ENCODE results near the gene NEMF.
A peak's percentile ranks its signal among the peaks of the same experiment; 100 is the strongest.
"Not testable (repeated sequence)": the region's sequence is repeated elsewhere in the genome, so short reads cannot be mapped to it uniquely, and the experiment has no call there.

Gene NEMF

DNA sequence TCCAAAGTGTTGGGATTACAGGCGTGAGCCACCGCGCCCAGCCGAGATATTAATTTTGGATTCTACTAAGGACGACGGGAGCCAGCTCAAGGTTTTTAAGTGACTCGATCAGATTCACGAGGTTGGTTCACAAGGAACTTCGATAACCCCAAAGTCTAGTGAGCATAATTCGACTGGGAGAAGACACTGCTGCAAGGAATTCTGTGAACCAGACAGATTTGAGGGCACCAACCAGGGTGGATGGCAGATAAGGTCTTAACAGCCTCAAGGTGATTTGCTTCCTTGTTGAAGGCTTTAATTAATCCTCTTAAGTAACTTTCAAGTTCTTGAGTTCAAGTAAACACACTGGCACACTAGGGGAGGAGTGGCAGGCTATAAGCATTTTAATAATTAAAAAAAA lies 85.7 kb downstream of the NEMF start:
- peak overlapping the region; percentile 95 for H3K27ac ChIP-seq
- H4K20me1 ChIP-seq: peaks cover 23% of the 10 kb centered on the region
- H3K27me3 ChIP-seq: no peaks in the 10 kb centered on the region
- H3K4me1 ChIP-seq: peaks cover 31% of the 10 kb centered on the region
- H3K4me2 ChIP-seq: peak overlapping the region; percentile 89
- TF ChIP-seq Cebpa-rat (IDR thresholded peaks at IDR 0.05): no peak
- peak overlapping the region; percentile 81 for H3K4me3 ChIP-seq
- peak overlapping the region; percentile 92 for H3K9ac ChIP-seq
- 0 out of 2 replicates have a peak, but pooled peaks cover 4% of the 10 kb centered on the region for H3K36me3 ChIP-seq
- H3K9me3 ChIP-seq: no peaks in the 10 kb centered on the region

DNA sequence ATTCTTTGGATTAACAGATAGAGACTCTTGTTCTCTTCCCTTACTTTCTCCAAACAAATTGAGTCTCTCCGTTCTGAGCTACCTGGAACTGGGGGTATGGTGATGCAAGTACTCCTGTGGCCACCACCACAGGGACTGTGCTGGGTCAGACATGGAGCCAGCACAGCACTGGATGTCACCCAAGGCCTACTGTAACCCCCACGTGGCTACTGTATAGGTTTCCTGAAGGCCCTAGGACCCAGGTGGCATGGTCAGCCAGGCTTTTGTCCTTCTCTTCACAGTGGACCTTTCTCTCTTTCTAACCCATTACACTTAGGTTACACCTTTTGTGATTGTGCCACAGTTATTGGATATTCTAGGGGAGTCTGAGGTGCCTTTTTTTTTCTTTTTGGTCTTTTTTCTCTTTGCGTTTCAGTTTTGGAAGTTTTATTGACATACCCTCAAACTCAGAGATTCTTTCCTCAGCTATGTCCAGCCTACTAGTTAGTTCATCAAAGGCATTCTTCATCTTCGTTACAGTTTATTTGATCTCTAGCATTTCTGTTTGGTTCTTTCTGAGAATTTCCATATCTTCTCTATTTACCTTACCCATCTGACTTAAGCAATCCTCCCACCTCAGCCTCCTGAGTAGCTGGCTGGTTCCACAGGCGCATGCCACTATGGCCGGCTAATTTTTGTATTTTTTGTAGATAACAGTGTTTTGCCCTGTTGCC lies 90.6 kb downstream of the NEMF start:
- Histone ChIP-seq H3K4me2 (no peak overlapping the region), H4K20me1 (no peaks in the 10 kb centered on the region), H3K9me3 (no peaks in the 10 kb centered on the region), H3K36me3 (no peaks in the 10 kb centered on the region), H3K27me3 (no peaks in the 10 kb centered on the region), H3K4me3 (no peak overlapping the region), H3K27ac (no peak overlapping the region), H3K4me1 (peaks cover 5% of the 10 kb centered on the region), H3K9ac (no peak overlapping the region)
- no peak for TF ChIP-seq Cebpa-rat (IDR thresholded peaks at IDR 0.05)

DNA sequence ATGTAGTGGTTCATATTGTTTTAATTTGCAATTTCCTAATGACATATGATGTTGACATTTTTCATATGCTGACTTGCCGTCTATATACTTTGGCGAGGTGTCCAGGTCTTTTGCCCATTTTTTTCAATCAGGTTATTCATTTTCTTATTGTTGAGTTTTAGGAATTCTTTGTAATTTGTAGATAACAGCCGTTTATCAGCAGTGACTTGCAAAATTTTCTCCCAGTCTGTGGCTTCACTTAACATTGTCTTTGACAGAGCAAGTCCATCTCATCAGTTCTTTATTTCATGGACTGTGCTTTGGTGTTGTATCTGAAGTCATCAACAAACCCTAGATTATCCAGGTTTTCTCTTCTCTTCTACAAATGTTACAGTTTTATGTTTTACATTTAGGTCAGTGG lies 97.2 kb downstream of the NEMF start:
- Histone ChIP-seq H3K27ac (no peak overlapping the region), H3K4me1 (0 out of 2 replicates have a peak, but pooled peaks cover 5% of the 10 kb centered on the region), H4K20me1 (no peaks in the 10 kb centered on the region), H3K9ac (no peak overlapping the region), H3K4me2 (no peak overlapping the region), H3K9me3 (no peaks in the 10 kb centered on the region), H3K27me3 (no peaks in the 10 kb centered on the region), H3K36me3 (no peaks in the 10 kb centered on the region), H3K4me3 (no peak overlapping the region)
- no peak for TF ChIP-seq Cebpa-rat (IDR thresholded peaks at IDR 0.05)

DNA sequence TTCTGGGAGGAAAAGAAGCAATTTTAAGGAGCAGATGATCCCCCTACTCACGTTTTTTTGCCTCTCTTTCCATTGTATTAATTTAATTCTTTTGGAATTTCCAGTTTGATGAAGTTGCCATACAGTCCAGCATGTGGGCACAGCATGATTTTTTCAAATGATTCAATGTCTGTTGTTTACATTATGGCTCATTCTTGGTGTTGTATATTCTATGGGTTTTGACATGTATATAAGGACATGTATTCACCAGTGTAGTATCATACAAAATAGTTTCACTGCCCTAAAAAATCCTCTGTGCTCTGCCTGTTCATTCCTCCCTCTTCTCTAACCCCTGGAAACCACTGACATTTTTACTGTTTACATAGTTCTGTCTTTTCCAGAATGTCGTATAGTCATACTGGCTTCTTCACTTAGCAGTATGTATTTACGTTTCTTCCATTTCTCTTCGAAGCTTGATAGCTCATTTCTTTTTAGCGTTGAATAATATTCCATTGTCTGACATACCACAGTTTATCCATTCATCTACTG lies 98.0 kb downstream of the NEMF start:
- Histone ChIP-seq H3K36me3 (no peaks in the 10 kb centered on the region), H3K4me1 (0 out of 2 replicates have a peak, but pooled peaks cover 6% of the 10 kb centered on the region), H3K27me3 (no peaks in the 10 kb centered on the region), H3K27ac (no peak overlapping the region), H4K20me1 (no peaks in the 10 kb centered on the region), H3K4me3 (no peak overlapping the region), H3K9me3 (no peaks in the 10 kb centered on the region), H3K4me2 (no peak overlapping the region), H3K9ac (no peak overlapping the region)
- no peak for TF ChIP-seq Cebpa-rat (IDR thresholded peaks at IDR 0.05)

DNA sequence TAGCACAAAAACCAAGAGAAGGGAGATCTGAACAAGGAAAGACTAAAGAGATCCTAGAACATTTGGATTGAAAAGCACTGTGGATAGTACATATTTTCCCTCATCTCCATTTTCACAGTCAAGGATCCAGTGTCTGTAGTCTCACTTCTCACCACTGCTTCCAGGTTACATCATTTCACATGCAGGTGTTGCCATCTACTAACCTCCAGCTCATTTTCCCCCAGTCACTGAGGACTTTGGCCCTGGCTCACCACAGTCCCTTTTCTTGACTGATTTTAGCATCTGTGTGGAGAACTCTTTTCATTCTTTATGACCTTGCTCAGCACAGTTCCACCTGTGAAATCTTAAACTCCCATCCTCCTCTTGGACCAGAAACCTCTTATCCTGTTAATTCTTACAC lies 106.1 kb downstream of the NEMF start:
- H3K9me3 ChIP-seq, H3K27me3 ChIP-seq, H3K4me1 ChIP-seq, H4K20me1 ChIP-seq, H3K9ac ChIP-seq, H3K4me2 ChIP-seq, H3K4me3 ChIP-seq, H3K27ac ChIP-seq, H3K36me3 ChIP-seq: not testable (repeated sequence)

DNA sequence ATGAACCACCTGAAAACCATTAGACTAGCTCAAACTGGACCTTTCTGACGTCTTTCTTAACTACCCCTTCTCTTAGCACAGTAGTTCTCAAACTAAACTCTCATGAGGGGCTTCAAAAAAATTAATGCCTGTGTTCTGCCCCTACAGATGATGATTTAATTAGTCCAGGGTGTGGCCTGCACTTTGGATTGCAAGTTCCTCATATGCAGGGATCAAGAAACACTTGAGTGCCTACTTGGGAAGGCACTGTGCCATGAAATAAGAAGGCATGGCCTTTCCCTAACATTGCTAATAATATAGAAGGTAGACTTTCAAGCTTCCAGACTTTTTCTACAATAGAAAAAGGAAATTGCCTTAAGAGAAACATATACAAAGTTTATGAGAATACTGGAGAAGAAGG lies 107.4 kb downstream of the NEMF start:
- no peaks in the 10 kb centered on the region for H3K4me1 ChIP-seq
- H3K9ac ChIP-seq: no peak overlapping the region
- H3K9me3 ChIP-seq: no peaks in the 10 kb centered on the region
- H3K36me3 ChIP-seq: no peaks in the 10 kb centered on the region
- H3K4me2 ChIP-seq: no peak overlapping the region
- no peak overlapping the region for H3K27ac ChIP-seq
- no peaks in the 10 kb centered on the region for H4K20me1 ChIP-seq
- H3K27me3 ChIP-seq: no peaks in the 10 kb centered on the region
- TF ChIP-seq Cebpa-rat (IDR thresholded peaks at IDR 0.05): no peak
- H3K4me3 ChIP-seq: no peak overlapping the region

DNA sequence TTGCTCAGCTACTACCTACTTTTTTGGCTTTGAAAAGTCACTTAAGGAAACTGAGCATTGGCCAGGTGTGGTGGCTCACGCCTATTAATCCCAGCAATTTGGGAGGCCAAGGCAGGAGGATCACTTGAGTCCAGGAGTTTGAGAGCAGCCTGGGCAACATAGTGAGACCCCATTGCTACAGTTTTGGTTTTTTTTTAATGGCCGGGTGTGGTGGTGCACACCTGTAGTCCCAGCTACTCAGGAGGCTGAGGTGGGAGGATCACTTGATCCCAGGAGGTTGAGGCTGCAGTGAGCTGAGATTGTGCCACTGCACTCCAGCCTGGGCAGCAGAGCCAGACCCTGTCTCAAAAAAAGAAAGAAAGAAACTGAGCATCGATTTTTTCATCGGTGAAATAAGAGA lies 116.9 kb downstream of the NEMF start:
- not testable (repeated sequence) for H3K4me2 ChIP-seq, H3K4me3 ChIP-seq, H3K36me3 ChIP-seq, H3K4me1 ChIP-seq, H3K9me3 ChIP-seq, H3K27ac ChIP-seq, H4K20me1 ChIP-seq, H3K9ac ChIP-seq, H3K27me3 ChIP-seq

DNA sequence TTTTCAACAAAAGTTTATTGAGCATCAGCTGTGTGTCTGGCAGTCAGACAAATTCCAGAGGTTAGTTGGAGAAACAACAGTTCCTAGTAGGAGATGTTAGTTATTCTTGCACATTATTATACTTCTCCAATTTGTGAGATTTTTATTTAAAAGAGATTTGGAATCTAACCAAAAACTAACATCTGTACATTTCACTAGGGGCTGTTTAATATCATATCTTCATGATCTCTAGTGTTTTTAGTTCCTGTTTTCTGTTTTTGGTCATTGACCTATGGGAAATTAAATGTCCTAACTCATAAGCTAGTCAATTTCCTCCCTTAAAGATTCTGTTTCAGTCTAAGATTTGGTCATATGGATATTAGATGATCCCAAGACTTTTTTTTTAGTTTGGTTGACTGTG lies 118.8 kb downstream of the NEMF start:
- Histone ChIP-seq H3K4me3 (no peak overlapping the region), H4K20me1 (no peaks in the 10 kb centered on the region), H3K9ac (no peak overlapping the region), H3K27ac (no peak overlapping the region), H3K4me1 (no peaks in the 10 kb centered on the region), H3K36me3 (no peaks in the 10 kb centered on the region), H3K9me3 (no peaks in the 10 kb centered on the region), H3K27me3 (no peaks in the 10 kb centered on the region), H3K4me2 (no peak overlapping the region)
- no peak for TF ChIP-seq Cebpa-rat (IDR thresholded peaks at IDR 0.05)

DNA sequence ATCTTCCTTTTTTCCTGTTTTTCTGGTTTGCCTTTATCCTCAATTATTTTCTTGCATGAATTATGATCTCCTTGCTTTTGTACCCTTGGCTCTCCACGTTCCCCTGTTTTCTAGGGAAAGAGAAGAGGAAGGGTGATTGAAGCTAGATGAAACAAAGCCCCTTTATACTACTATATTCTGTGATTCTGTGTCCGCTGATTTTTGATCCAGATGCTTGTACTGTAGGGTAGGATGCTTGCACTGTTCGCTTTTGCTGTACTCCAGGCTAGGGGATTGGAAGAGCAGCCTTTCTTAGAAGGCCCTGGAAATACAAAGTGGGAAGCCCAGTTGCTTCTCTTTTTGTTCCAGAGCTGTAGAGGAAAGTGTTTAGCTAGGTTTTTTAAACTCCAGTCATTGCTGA lies 119.7 kb downstream of the NEMF start:
- H3K9ac ChIP-seq: no peak overlapping the region
- H3K9me3 ChIP-seq: no peaks in the 10 kb centered on the region
- H3K4me3 ChIP-seq: no peak overlapping the region
- H3K27me3 ChIP-seq: no peaks in the 10 kb centered on the region
- no peaks in the 10 kb centered on the region for H3K4me1 ChIP-seq
- H3K36me3 ChIP-seq: no peaks in the 10 kb centered on the region
- H3K4me2 ChIP-seq: no peak overlapping the region
- no peaks in the 10 kb centered on the region for H4K20me1 ChIP-seq
- no peak for TF ChIP-seq Cebpa-rat (IDR thresholded peaks at IDR 0.05)
- no peak overlapping the region for H3K27ac ChIP-seq
